Mucosa of descending colon (tissue), 3 donors: ENCODE measurements around the gene FAM193A. TPM values are rescaled to one million over a fixed set of nuclear protein-coding genes. Genes with fewer than 3 reads are reported as not detected.
"Not testable (repeated sequence)": the region's sequence is repeated elsewhere in the genome, so short reads cannot be mapped to it uniquely, and the experiment has no call there.

Experiments
- ATAC-seq: fragments of 200-7000 bp; cut with Tn5 transposase; one replicate; pipeline ENCODE4 v1.9.1; 2020; ENCODE audit warnings: mild to moderate bottlenecking, moderate library complexity
- DNase-seq, 3 donors: peaks; one replicate each; pipeline ENCODE4 v3.0.0-alpha.2; 2020
- H3K36me3 ChIP-seq: fragments of 200-600 bp; one replicate; pipeline ENCODE4 v1.8.0; 2021; ENCODE audit warnings: low read depth, mild to moderate bottlenecking
- H3K4me1 ChIP-seq: fragments of 200-600 bp; one replicate; pipeline ENCODE4 v1.8.0; 2021; ENCODE audit warnings: low read depth, mild to moderate bottlenecking
- H3K4me3 ChIP-seq: fragments of 200-600 bp; one replicate; pipeline ENCODE4 v1.8.0; 2021; ENCODE audit warnings: mild to moderate bottlenecking
- H3K9me3 ChIP-seq: fragments of 200-600 bp; one replicate; pipeline ENCODE4 v1.8.0; 2021; ENCODE audit warnings: mild to moderate bottlenecking
- CTCF ChIP-seq: fragments of 200-600 bp; IDR thresholded peaks from one replicate; pipeline ENCODE4 v1.8.0; 2022; ENCODE audit warnings: antibody characterized with exemption, mild to moderate bottlenecking
- intact Hi-C, 2 donors: fragments of 100-400 bp; cut with DNase I in 1 of 2; cut with micrococcal nuclease in 1 of 2; formaldehyde crosslinking; loops; one replicate each; pipeline versions ENCODE4 v1.11.0 to v1.11.1; 2022; cut with DNase I, micrococcal nuclease
- total RNA-seq, 3 donors: library from RNA; stranded (reverse); fragmentation: NEBNext Ultra II Directional in 2 of 3; extraction: Animal tissue kit (Norgen Biotek cat#: 25700) in 2 of 3; gene quantifications; one replicate each; pipeline versions ENCODE4 v1.2.1 to v1.2.4, GENCODE V29; 2021 to 2023
- donor health status: DM: no; HTN: no; CAD: no; lungs with moderate emphysema.
- donor health status: DM: no; HTN: no; CAD: no.
- donor health status: DM: no; HTN: yes; CAD: no.

FAM193A gene
- total RNA-seq, 3 donors from 2014 or later: 26.7 to 35.2 (median 28.6) TPM

DNA sequence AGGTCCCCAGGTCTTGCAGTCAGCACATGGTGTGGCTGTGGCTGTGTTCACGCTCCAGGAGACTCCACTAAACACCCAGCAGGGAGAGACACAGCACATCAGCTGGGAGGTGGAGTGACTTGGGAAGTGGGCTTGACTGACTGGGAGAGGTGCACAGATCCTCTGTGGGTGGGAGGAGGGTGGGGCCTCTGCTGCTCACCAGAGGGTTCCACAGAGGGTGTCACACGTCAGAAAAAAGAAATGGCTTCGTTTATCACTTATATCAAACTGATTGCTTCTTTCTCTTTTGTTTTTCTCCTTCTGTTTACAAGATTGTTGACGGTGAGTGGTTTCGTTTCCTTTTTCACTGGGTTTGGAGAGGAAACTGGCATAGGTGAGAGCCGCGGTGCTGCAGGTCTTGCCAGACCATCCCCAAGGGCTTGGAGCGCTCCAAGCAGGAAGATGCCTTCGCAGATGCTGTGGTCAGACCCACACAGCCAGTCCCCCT, 24.8 kb upstream of the FAM193A start:
- H3K36me3 ChIP-seq: peaks cover 5% of the 10 kb centered on the region
- DNase-seq: no peak
- no peak for ATAC-seq
- TF ChIP-seq CTCF: no peak
- intact Hi-C loops: no loop called here
- H3K9me3 ChIP-seq: no peaks in the 10 kb centered on the region
- no peak overlapping the region for H3K4me3 ChIP-seq
- no peaks in the 10 kb centered on the region for H3K4me1 ChIP-seq

GRCh38 chr4:2512396-2513135, 23.9 kb upstream of the FAM193A start:
- DNase-seq: no peak
- Histone ChIP-seq H3K36me3 (peaks cover 5% of the 10 kb centered on the region), H3K9me3 (no peaks in the 10 kb centered on the region), H3K4me3 (no peak overlapping the region), H3K4me1 (no peaks in the 10 kb centered on the region)
- ATAC-seq: no peak
- no peak for TF ChIP-seq CTCF
- intact Hi-C loops: no loop called here

- ATAC-seq, H3K4me3 ChIP-seq, H3K36me3 ChIP-seq, H3K4me1 ChIP-seq, intact Hi-C loops, DNase-seq, H3K9me3 ChIP-seq: not testable (repeated sequence)
These were observed 22.3 kb upstream of the FAM193A start for GRCh38 chr4:2514193-2514592.

DNA sequence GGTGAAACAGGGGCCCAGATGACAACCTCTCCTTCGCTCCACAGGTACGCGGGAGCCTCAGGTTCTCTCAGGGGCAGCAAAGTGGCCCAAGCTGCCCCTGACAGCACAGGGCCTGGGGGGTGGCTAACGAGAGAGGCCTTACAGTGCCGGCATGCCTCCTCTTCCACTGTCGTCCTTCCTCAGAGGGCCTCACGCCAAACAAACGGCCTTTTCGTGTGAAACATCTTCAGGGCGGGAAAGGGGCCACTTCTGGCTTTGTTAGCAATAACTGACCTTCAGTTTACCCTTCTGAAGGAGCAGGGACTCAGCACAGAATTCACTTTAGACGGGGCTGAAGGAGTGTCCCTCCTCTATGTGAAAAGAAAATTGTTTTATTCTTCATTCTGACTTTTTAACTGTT, 21.5 kb upstream of the FAM193A start:
- intact Hi-C loops, H3K4me1 ChIP-seq, DNase-seq, H3K4me3 ChIP-seq, H3K36me3 ChIP-seq, ATAC-seq, H3K9me3 ChIP-seq: not testable (repeated sequence)

DNA sequence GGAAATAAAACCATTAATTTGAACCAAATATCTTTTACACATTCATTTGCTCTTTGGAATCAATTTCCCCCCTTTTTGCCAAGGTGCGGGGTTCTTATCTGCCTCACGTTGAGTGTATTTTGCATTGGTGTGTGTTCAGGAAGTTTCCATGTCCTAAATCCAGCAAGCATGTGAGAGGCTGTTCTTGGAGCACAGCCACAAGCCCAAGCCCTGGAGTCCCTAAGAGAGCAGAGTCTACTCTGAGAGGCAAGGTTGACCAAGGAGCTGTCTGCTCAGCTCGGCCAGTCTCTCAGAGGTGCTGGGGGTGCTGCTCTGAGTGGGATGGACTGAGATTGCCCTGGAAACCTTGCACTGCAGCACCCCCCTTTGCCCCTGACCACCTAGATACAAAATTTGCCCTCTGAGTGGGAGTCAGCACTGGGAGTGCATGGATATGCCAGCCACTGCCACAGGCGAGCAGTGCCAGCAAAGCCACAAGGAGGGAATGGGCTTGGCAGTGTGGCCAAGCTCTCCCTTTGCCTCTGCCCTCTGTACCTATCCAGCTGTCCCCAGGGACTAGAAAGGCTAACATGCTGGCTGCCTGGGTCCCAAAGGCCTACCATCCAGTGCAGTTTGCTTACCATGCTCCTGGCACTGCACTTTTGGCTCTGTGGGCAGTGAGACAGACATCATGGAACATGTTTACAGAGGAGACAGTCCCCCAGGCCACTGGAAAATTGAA, 20.5 kb upstream of the FAM193A start:
- ATAC-seq (peak; percentile 14), DNase-seq (no peak)
- no peaks in the 10 kb centered on the region for H3K4me1 ChIP-seq
- H3K36me3 ChIP-seq: peaks cover 5% of the 10 kb centered on the region
- no peaks in the 10 kb centered on the region for H3K9me3 ChIP-seq
- no peak for TF ChIP-seq CTCF
- intact Hi-C loops: no loop called here
- no peak overlapping the region for H3K4me3 ChIP-seq

DNA sequence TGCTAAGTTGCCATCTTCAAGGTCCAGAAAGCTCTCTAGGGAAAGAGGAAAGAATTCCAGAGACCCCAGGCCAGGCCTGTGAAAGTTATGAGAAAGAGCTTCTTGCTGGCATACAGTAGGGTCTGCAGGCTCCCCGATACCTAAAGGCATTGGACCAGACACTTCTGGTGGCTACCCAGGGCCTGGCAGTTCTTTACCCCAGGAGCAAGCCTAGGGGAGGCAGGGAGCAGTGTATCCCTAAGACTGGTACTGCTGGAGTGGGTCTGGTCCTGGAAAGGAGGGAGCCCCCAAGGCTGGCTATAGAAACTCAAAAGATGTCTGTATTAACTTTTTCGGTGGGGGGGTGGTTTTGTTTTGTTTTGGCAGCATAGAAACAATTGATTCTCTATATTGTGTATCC, 19.8 kb upstream of the FAM193A start:
- ATAC-seq (no peak), DNase-seq (no peak)
- H3K4me3 ChIP-seq: no peak overlapping the region
- TF ChIP-seq CTCF: no peak
- H3K36me3 ChIP-seq: peaks cover 5% of the 10 kb centered on the region
- H3K9me3 ChIP-seq: no peaks in the 10 kb centered on the region
- H3K4me1 ChIP-seq: no peaks in the 10 kb centered on the region
- intact Hi-C loops: no loop called here
